ENCODE measurements around the gene MAP7.
"Not testable (repeated sequence)": the region's sequence is repeated elsewhere in the genome, so short reads cannot be mapped to it uniquely, and the experiment has no call there.

MAP7 gene

DNA sequence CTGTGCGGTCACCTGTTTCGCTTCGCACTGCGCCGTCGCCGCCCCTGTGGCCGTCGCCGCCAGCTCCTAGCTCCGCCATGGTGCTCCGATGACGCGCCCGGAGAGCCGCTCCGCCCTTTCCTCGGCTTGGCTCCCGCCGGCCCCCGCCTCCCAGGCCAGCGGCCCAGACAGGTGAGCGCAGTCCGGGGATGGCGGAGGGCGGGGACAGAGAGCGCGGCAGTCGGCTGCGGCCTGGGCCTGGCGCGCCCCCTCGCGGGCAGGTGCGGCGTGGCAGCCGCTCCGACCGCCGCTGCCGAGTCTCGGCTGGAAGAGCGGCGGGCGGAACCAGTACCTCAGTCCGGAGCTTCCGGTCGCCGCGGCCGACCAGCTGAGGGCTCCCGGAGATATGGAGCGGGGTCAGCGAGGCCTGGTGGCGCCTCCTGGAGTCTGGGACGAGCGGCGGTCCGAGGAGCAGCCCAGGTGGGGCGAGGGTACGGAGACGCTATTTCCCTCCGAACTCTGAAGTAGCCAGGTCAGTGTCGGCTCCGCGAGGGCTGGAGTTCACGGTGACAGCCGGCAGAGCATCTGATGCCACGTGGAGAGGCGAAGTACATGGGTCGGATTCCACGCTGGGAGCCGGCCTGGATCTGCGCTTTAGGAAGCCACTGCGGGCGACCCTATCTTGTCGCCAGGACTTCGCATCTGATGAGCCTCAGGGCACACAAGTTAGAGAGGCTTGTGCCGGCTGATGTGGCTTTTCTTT lies at the start of gene MAP7:
Gene MAP7, minus strand, starts transcription at position 93 of the 742 bp plus-strand sequence. Its CDS starts 14 bp downstream, at position 79.
- peak; percentile 89 to 92 for DNase-seq (ENCODE audit: low read depth in 1 of 2, low spot score in 1 of 2)
- in situ Hi-C loops (cut with HindIII; ENCODE audit: low pct_unique_long_range_greater_than_20kb, low sequenced_read_pairs), result no loop called here
- no peak for TF ChIP-seq JUND (IDR thresholded peaks at IDR 0.05; ENCODE audit: low read depth)

DNA sequence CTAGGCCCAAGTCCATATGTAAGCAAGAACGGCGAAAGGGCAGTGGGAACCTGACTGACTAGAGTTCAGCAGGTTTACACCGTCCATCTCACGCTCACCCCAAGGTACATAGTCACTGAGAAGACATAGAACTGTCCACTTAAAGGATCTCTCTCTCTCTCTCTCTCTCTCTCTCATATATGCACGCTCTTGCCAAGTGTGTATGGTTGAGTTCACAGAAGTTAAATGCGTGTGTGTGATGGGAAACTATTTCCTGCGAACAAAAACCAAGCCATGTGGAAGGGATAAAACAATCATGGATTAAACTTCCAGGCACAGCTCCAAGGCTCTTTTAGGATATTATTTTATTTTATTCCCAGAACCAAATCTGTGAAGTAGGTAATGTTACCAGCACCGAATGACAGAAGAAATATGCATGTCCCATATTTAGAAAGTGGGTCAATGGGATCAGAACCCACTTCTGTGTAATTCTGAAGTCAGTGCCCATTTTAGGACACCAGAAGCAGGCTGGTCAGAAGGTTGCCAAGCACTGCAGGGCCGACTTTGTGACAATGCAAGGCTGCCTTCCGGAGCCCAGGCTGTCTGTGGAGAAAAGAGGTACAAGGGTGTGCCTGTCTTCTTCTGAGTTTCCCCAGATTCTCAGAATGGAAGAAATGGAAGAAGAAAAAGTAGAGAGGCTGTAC lies 49.2 kb upstream of the MAP7 start:
- DNase-seq (ENCODE audit: low read depth in 1 of 2, low spot score in 1 of 2), result no peak
- in situ Hi-C loops (cut with HindIII; ENCODE audit: low pct_unique_long_range_greater_than_20kb, low sequenced_read_pairs), result no loop called here

DNA sequence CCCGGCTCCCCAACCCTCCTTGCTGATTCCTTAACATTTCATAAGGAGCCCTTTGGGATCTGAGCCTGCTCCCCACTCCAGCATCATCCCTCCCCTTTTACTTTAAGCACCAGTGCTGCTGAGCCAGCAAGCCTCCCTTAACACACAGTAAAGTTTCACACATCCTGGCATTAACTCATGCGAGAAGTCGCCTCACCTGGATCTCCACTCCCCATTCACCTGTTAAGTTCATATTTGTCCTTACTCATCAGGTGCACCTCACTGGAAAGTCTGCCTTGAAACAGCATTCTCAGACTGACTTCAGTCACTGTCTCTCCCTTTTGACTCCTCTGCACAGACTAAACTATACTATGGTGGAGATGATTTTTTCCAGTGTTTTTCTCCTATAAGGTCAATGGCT lies 47.8 kb upstream of the MAP7 start:
- DNase-seq (ENCODE audit: low read depth in 1 of 2, low spot score in 1 of 2), result no peak

More for the DNA sequence above, 49.2 kb upstream of the MAP7 start:
- no peak for TF ChIP-seq JUND (IDR thresholded peaks at IDR 0.05; ENCODE audit: low read depth)

DNA sequence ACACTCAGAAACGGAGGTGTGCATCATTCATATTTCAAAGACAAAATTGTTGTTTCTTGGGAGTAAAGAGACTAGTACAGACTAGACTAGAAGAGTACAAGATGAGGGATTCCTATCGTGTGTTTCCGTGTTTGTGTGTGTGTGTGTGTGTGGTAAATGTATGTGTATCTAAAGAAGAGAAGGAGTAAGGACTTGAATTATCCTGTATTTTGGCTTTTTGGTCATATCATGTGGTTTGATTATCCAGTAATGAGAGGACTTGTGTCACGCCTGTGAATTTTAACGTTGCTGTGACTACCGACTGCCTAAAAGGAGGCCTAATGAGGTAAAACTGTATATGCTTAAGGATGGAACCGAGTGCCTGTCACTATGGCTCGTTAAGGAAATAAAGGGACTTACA lies 44.4 kb upstream of the MAP7 start:
- in situ Hi-C loops (cut with HindIII; ENCODE audit: low pct_unique_long_range_greater_than_20kb, low sequenced_read_pairs), result no loop called here
- TF ChIP-seq JUND (IDR thresholded peaks at IDR 0.05; ENCODE audit: low read depth), result no peak
- DNase-seq (ENCODE audit: low read depth in 1 of 2, low spot score in 1 of 2), result no peak

More for the DNA sequence above, 47.8 kb upstream of the MAP7 start:
- in situ Hi-C loops (cut with HindIII; ENCODE audit: low pct_unique_long_range_greater_than_20kb, low sequenced_read_pairs), result no loop called here
- no peak for TF ChIP-seq JUND (IDR thresholded peaks at IDR 0.05; ENCODE audit: low read depth)

DNA sequence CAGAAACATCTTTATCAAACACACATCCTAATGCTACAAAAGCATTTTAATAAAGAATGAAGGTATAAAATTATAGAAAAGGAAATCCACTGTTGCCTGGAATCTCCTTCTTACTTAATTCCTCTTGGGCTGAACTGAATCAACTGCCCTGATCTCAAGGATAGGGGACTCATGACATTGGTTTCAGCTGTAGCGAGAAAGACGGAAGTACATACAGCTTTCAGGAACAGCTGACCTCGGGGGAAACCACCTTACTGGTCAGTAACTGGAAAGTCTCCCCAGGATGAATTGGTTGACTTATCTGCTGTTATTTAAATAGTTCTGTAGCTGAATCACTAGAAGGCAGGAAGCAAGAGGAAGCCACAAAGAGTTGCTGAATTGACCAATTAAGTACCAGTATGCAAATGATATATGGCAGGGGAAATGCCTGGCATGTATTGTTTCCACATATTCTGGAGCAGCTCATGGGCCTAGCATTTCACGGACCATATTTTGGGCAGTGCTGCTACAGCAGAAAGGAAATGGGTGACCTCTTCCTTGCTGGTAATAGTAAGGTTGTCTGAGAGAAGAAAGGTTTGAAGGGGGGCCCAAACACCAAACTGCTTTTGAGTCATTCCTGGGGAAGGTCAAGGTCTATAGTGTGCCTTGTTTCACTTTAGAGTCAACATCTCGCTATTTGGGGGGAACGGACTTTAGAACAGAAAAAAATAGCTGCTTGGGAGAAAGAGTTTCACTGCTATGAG lies 43.7 kb upstream of the MAP7 start:
- peak in 1 of 2 experiments; percentile 58 for DNase-seq (ENCODE audit: low read depth in 1 of 2, low spot score in 1 of 2)
- in situ Hi-C loops (cut with HindIII; ENCODE audit: low pct_unique_long_range_greater_than_20kb, low sequenced_read_pairs), result no loop called here
- no peak for TF ChIP-seq JUND (IDR thresholded peaks at IDR 0.05; ENCODE audit: low read depth)

DNA sequence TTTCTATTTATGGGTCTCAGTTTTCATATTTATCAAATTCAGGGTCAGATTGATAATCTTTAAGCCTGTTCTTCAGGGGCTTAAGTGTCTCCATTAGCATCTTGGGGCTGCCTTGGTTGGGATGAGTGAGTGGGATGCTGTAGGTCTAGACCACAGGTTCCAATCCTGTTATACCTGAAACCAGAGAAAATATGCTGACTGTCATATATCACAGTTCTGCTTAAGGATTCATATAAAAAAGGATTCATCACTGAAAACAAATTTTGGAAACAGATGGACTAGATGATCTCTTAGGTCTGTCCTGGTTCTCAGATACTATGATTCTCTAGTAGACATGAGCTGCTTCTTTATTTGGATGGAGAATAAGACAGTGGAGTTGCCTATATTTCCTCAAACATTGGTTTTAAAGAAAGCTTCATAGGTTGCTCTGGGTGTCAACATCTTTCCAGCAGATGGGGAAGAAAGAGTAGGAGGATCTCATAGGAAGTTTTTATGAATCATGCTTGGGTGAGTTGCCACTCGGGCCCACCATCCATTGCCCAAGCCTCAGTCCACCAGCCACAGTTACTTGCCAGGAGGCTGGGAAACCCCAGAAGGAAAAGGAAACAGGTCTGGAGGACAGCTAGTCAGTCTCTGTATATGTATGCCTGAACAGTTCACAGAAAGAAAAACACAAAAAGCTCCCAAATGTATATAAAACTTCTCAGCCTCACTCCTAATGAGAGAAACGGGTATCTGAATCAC lies 42.9 kb upstream of the MAP7 start:
- no peak for TF ChIP-seq JUND (IDR thresholded peaks at IDR 0.05; ENCODE audit: low read depth)
- DNase-seq (ENCODE audit: low read depth in 1 of 2, low spot score in 1 of 2), result no peak
- in situ Hi-C loops (cut with HindIII; ENCODE audit: low pct_unique_long_range_greater_than_20kb, low sequenced_read_pairs), result no loop called here

DNA sequence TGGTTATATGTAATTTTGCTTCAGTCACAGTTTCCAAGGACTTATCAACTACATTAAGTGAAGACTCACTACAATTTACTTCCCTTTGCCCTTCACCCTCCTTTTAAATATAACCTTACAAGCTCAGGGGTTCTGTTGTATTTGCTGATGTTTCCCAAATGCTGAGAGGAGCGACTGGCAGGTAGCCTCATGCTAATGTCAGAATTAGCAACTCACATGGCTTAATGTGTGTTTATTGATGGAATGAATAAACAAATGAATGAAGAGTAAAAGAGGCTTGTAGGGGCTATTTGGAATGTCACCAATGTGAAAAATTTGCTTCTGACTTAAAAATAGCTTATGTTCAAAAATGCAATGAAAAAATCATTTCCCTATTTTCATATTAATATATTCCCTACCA lies 41.4 kb upstream of the MAP7 start:
- in situ Hi-C loops (cut with HindIII; ENCODE audit: low pct_unique_long_range_greater_than_20kb, low sequenced_read_pairs), result no loop called here
- TF ChIP-seq JUND (IDR thresholded peaks at IDR 0.05; ENCODE audit: low read depth), result no peak
- DNase-seq (ENCODE audit: low read depth in 1 of 2, low spot score in 1 of 2), result no peak

DNA sequence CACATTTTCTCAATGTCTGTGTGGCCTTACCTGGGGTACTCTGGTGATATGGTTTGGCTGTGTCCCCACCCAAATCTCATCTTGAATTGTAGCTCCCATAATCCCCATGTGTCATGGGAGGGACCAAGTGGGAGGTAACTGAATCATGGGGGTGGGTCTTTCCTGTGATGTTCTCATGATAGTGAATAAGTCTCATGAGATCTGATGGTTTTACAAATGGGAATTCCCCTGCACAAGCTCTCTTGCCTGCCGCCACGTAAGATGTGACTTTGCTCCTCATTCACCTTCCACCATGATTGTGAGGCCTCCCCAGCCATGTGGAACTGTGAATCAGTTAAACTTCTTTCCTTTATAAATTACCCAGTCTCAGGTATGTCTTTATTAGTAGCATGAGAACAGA lies 40.6 kb upstream of the MAP7 start:
- DNase-seq (ENCODE audit: low read depth in 1 of 2, low spot score in 1 of 2); in situ Hi-C loops (cut with HindIII; ENCODE audit: low pct_unique_long_range_greater_than_20kb, low sequenced_read_pairs): not testable (repeated sequence)

DNA sequence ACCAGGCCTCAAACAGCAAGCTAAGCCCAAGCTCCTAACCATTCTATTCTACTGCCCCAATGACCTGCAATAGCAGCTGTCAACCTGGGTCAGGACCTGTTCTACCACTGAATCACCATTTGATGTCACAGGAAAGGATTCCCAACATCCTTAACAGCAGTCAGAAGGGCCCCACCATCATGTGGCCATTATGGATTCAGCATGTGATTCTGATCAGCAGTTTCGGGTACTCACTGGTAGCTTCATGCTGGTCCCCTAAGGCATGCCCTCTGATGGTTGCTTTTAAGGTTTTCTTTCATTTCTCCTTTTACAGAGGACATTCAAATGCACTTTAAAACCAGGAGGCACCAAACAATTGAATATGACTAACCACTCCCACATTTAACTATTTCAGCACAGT lies 37.3 kb upstream of the MAP7 start:
- no peak for TF ChIP-seq JUND (IDR thresholded peaks at IDR 0.05; ENCODE audit: low read depth)
- in situ Hi-C loops (cut with HindIII; ENCODE audit: low pct_unique_long_range_greater_than_20kb, low sequenced_read_pairs), result no loop called here

DNA sequence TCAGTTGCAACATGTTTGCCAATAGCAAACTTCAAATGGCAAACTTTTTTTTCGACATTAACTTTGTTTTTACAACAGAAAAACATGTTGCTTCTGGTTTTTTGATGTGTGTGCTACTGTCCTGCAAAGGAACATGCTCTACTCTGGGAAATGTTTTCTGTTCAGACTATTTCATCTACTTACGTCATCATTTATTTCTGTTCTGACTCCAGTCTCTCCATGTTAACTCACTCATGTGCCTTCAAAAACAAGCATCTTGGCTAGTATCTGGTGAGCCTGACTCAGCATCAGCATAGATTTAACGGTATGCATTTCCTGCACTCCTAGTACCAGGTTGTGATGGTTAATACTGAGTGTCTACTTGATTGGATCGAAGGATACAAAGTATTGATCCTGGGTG lies 36.1 kb upstream of the MAP7 start:
- in situ Hi-C loops (cut with HindIII; ENCODE audit: low pct_unique_long_range_greater_than_20kb, low sequenced_read_pairs), result no loop called here
- DNase-seq (ENCODE audit: low read depth in 1 of 2, low spot score in 1 of 2), result no peak
- no peak for TF ChIP-seq JUND (IDR thresholded peaks at IDR 0.05; ENCODE audit: low read depth)

More for the DNA sequence above, 37.3 kb upstream of the MAP7 start:
- DNase-seq (ENCODE audit: low read depth in 1 of 2, low spot score in 1 of 2), result no peak

DNA sequence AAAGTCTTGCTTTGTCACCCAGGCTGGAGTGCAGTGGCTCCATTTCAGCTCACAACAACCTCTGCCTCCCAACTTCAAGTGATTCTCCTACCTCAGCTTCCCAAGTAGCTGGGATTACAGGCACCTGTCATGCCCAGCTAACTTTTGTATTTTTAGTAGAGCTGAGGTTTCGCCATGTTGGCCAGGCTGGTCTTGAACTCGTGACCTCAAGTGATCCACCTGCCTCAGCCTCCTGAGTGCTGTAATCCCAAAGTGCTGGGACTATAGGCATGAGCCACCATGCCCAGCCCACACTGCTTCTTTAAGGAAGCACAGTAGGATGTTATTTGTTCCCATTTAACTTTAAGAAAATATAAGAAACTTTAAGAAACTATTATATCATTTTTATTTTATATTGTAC lies 35.3 kb upstream of the MAP7 start:
- in situ Hi-C loops (cut with HindIII; ENCODE audit: low pct_unique_long_range_greater_than_20kb, low sequenced_read_pairs); DNase-seq (ENCODE audit: low read depth in 1 of 2, low spot score in 1 of 2): not testable (repeated sequence)

DNA sequence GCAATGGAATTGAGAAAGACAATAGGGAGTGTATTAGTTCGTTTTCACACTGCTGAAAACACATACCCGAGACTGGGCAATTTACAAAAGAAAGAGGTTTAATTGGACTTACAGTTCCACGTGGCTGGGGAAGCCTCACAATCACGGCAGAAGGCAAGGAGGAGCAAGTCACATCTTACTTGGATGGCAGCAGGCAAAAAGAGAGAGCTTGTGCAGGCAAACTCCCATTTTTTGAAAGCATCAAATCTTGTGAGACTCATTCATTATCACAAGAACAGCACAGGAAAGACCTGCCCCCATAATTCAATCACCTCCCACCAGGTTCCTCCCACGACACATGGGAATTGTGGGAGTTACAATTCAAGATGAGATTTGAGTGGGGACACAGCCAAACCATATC lies 34.1 kb upstream of the MAP7 start:
- in situ Hi-C loops (cut with HindIII; ENCODE audit: low pct_unique_long_range_greater_than_20kb, low sequenced_read_pairs); DNase-seq (ENCODE audit: low read depth in 1 of 2, low spot score in 1 of 2): not testable (repeated sequence)

Data from T47D (cell line).